Superior temporal gyrus (tissue), 1 donor: ENCODE data around the gene HOXD3.

Experiments
- DNase-seq: peaks from one replicate; pipeline ENCODE4 v3.0.0-alpha.2; 2016; ENCODE audit errors: extremely low spot score

HOXD3 gene

GRCh38 chr2:176149481-176149938, 7.6 kb upstream of the HOXD3 start:
- DNase-seq = no peak

DNA sequence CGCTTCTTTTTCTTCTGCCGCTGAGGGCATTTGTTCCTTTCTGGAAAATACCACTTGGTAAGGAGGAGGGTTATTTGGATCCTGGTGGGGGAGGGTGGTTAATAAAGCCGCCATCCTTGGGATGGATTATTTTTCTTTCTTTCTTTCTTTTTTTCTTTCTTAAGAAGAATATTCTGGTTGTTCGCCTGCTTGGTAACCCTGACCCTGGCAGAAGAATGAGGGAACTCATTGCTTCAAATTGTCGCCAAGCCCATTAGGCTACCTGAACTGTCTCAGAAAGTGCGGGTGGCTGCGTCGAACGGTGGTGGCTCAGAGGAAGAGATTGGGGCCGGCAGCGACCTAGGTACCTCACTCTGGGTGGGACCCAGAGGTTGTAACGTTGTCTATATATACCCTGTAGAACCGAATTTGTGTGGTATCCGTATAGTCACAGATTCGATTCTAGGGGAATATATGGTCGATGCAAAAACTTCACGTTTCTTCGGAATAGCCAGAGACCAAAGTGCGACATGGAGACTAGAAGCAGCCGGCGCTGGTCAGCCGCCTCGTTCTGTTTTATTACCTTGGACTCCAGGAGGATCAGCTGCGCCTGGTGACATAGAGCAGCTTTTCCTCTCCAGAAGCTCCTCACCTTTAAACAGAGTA, 7.0 kb upstream of the HOXD3 start:
- DNase-seq = no peak

DNA sequence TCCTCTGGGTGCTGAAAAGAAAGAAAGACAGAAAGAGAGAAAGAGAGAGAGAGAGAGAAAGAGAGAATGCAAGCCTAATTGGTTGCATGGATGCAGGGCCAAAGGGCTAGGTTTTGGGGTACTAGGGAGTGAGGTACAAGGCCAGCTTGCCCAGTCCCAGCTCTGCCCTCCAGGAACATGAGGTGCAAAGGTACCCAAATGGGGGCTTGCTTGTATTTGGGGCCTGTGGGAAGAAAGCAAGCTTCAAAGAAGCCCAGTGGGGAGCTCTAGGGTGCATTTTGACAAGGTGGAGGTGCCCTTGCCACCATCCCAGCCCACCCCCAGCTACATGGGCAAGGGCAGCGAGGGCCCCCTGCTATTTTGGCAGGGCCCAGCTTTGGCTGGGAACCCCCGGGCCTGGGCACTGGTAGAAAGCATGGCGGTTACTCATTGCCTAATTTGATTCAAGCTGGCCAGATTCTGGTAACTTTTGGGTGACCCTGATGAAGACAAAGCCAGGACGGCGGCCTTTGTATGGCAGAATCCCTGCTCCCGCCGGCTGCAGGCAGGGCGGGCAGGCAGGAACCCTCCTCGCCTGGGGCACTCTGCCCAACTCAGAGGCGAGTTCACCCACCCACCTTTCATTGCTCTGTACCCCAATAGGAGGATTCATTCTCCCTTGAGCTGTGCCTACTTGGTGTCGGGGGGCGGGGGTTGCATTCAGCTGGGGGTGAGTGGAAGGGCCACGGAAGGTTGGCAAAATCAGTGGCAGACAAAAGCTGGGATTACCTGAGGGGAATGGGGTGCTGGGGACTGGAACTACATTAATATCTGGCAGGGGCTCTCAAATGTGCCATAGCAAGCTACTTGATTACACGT, 6.3 kb upstream of the HOXD3 start:
- no peak for DNase-seq

GRCh38 chr2:176151442-176152287, 5.4 kb upstream of the HOXD3 start, which contains the start of gene HOXD4:
Gene HOXD4 (plus strand): TSS chr2:176151550. CDS start chr2:176151634, 84 bp downstream.
- no peak for DNase-seq

DNA sequence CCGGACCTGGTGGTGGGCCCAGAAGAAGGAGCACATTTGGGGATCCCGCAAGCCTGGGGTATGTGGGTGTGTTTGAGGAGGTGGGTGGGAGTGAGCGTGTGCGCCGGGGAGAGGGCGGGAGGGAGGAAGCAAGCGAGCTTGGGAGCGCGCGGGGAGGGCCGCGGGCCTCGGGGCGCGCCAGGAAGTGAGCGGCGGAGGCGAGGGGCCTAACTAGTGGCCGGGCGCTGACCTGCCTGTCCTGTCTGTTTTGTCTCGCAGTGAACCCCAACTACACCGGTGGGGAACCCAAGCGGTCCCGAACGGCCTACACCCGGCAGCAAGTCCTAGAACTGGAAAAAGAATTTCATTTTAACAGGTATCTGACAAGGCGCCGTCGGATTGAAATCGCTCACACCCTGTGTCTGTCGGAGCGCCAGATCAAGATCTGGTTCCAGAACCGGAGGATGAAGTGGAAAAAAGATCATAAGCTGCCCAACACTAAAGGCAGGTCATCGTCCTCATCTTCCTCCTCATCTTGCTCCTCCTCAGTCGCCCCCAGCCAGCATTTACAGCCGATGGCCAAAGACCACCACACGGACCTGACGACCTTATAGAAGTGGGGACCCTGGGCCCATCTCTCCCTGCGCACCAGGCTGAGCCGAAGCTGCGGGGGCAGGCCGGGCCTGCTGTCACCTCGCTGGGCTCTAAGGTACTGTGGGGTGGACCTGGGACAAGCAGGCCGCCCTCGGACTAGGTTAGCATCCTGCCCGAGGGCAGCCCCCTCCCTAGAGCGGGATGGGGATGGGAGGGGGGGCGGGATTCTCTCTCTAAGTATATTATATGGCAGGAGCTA, 4.5 kb upstream of the HOXD3 start:
- DNase-seq = no peak

DNA sequence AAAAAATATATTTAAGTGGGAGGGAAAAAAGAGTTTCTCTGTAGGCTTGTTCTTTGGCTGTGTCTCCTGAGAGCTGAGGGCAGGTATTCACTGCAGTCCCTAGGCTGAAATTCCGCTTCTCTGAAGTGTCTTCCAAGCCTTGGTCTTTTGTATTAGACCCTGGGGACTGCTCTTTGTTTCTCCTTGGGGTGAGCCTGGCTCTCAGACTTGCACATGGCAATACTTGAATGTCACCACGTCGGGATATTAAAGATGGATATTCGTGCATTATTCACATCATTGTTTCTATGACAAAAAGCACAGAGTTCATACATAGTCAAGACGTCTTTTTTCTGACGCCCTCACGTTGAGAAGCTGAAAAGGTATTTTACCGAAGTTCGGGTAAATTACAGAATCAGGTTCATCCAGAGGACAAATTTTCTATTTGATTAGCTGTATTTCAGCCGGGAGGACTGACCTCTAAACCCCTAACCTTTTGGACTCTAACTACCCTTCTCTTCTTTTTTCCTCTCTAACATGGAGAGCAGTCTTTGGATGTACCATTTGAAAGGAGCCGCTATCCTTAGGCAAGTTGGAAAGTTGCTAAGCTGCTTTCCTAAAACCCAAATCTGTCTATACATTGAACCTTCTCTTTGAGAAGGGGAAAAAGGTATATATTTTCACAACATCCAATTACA, 2.4 kb upstream of the HOXD3 start:
- no peak for DNase-seq

- DNase-seq = no peak
Measured at GRCh38 chr2:176155356-176156044, 1.6 kb upstream of the HOXD3 start.

GRCh38 chr2:176156301-176156806, 753 bp upstream of the HOXD3 start:
- no peak for DNase-seq

DNA sequence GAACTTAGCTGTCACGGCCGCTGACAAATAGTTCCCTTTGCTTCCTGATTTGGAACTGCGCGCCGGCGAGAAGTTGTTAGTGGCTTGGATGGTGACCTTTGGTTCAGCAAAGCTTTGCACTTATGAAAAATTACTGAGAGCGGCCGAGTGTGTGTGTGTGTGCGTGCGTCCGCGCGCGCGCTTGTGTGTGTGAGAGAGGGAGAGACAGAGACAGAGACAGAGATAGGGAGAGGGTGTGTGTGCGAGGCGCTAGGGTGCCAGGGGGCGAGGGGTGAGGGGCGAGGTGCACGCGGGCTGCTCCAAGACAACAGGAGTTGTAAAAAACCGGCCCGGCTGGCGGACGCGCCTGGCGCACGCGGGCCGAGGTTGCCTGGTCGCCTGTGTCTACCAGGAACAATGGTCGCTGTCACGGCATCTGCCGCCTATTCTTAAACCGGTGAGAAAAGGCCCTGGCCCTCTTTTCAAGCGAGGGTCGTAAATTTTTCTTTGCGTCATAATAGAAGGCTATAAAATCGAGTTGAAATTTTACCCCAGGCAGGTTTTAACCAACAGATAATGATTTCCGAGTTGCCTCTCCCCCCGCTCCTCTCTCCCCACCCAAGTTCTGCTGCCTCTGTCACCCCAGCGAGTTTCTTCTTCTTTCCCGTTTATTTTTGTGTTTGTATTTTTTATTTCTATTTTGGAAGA, 535 bp downstream of the HOXD3 start:
- no peak for DNase-seq

DNA sequence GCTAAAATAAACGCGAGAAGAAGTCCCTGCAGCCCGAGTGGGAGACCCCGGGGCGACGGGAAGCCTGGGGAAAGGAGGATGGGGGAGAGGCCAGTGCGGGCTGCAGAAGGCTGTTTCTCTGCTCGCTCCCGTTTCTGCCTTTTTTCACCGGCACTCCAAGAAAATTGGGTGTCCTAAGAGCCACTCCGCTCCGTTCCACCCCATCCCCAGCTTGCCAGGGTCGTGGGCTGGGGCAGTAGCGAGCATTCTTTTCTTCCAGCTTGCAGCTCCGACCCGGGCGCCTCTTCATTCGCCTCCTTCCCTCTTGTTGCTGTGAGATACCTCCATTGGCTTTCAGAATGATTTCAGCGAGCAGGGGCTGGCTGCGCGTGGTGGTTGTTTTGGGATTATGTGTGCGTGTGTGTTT, 1.1 kb downstream of the HOXD3 start:
- DNase-seq = no peak

GRCh38 chr2:176158855-176159662, 2.0 kb downstream of the HOXD3 start:
- DNase-seq = no peak

DNA sequence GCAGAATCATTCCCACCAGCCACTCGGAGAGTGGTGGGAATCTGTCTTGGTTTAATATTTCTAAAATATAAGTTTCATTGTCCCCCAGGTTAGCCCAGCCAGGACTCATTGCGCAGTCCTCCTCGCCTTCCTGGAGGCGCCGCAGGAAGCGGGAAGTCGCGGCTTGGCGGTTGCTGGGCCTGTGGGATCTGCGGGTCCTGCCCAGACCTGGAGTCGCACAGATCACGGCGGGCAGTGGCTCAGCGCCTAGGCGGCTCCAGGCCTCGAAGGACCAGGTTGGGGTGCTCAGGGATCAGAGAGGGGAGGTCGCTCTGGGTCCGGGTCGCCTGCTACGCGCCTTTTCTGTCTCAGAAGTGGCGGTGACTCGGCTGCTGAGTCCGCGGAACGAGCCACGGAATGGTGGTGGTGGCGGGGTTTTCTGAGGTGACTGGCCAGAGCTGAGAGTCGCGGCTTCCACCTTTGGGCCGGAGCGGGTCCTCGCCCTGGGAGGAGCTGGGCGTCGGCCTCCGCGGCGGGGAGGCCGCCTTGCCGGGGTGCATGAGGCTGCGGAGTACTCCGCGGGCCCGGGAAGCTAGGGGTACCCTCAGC, 2.6 kb downstream of the HOXD3 start:
- no peak for DNase-seq

DNA sequence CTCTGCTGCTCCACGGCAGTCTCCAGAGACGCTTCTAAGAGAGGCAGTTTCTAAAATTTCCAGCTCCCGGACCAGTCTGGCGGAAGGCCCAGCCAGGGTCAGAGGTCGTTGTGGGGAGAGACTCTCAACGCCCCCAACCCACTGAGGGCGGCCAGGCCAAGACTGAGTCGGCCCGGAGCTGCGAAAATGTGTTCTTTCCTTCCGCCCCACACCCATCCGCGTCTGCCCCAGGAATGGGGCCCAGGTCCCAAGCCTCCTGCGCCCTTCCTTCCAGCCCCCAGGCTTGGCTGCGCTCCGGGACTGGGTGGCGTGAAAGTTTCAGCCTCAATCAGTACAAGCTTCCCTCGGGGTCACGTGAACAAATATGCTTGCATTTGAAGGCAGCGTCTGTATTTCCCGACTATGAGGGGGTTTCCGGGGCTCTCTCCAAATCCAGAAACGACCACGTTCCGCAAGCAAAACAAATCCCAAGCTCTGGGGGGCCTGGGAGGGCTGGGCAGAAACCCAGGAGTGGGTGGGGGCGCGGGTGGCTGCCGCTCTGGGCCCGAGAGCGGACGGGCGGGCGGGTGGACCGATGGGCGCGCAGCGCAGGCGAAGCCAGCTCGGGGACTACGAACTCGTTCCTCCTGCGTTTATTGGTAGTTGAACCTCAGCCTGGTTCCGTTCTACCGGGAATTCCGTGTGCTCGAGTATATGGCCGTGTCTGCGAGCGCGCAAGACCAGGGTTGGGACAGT, 3.3 kb downstream of the HOXD3 start:
- DNase-seq = no peak

DNA sequence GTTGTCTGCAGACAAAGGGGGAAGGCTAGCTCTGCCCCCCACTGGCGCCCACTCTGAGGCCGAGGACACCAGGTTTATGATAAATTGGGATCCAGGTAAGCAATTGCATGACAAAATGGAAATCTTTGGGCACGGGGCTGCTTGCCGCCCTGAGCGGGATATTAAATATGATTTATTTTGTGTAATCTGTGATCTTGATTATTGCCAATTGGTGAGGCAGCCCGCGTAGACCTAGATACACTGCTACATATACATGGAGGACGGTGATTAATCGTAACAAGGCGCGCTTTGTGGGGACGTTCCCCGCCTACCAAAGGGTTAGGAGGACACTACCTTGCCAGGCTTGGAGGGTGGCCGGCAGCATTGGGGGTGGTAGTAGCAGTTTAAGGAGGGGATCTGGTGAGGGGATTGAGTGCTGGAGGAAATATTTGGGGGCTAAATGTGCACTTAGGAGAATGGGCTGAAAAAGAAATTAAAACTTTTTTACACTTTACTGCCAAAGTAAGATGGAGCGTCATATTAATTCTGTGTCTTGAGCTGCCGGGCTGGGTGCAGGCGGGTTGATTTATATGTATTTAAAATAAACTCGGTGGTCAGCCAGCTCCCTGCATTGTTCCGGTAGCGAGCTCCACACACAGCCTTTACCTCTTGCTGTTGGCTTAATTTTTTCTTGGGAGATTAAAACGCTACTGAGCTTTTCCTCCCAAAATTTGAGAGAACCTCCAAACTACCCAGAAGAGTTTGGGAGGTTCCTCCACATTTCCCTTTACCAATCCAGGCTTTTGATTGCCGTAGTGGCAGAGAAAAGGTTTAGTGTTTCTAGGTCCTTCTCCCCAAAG, 4.1 kb downstream of the HOXD3 start:
- no peak for DNase-seq

DNA sequence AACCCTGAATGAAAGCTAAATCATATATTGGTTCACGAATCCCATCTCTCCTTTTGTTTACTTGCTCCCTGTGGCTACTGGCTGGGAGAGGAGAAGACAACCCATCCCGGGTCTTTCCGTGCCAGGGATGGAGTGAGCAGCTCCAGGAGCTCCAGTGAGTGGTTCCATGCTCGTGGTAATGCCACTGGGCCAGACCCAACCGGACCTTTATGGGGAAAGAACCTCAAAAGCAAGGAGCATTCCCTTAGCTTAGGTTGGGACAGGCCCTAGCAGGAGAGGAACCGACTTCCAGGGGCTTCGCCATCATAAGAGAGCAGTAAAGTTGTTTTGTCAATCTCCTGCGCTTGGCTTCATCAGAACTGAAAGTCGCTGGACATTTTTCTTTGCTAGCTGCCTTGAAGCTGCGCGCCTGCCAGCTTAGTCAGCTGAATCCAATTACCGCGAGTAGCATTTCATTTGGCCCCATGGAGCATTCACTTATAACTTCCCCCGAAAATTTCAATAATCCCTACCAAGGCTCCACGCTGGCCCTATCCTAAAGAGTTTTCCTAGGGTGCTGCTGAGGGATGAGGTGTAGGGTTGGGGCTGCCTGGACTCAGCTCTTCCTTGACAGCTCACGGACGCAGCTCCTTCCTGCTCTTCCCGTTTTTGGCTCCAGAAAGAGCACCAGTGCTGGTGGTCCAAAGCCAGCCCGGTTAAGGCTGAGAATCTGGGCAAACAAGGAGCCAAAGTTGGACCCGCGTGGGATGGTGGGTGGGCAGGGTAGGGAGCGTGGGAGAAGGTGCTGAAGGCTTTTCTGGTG, 4.9 kb downstream of the HOXD3 start:
- no peak for DNase-seq
